ENCODE measurements around the gene ADD2.
A peak's percentile ranks its signal among the peaks of the same experiment; 100 is the strongest.

ADD2 gene

GRCh38 chr2:70784320-70784719 is 16.3 kb upstream of the ADD2 start:
- no peak for DNase-seq (ENCODE audit: low spot score)

- DNase-seq (ENCODE audit: low spot score), result no peak
Observed at GRCh38 chr2:70779911-70780545, 12.0 kb upstream of the ADD2 start.

GRCh38 chr2:70779491-70779890 is 11.5 kb upstream of the ADD2 start:
- DNase-seq (ENCODE audit: low spot score), result no peak

DNA sequence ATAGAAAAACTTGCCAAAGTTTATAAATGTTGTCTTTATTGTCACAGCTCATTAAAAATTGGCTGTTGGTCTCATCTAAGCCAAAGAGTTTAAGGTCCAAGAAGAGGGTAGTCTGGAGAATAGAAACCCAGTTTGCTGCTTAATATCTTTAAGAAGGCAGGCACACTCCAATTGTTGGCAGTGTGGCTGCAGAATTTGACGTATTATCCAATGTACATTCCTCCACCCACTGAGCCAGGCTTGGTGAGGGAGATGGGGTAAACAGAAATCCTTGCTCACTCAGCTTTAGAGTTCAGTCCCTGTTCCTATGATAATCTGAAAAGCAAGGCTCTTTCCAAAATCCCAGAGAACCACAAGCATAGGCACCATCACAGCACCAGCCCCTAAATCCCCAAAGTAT is 10.7 kb upstream of the ADD2 start:
- DNase-seq (ENCODE audit: low spot score), result no peak

DNA sequence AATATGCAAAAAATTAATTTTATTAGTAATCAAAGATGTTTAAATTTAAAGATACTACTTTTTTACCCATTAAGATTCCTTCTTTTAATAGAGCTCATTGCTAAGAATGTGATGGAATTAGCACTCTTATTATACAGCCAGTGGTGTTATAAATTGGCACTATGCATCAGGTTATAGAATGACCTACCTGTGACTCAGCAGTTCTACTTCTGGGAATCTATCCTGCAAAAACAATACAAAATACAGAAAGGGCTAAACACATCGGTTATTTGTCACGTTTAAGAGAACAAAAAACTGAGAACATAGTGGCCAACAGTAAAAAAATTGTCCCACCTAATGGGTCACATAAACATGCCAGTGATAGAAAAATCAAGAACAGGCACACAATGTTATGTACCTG is 9.4 kb upstream of the ADD2 start:
- DNase-seq (ENCODE audit: low spot score), result no peak

GRCh38 chr2:70776266-70776665 is 8.3 kb upstream of the ADD2 start:
- no peak for DNase-seq (ENCODE audit: low spot score)

DNA sequence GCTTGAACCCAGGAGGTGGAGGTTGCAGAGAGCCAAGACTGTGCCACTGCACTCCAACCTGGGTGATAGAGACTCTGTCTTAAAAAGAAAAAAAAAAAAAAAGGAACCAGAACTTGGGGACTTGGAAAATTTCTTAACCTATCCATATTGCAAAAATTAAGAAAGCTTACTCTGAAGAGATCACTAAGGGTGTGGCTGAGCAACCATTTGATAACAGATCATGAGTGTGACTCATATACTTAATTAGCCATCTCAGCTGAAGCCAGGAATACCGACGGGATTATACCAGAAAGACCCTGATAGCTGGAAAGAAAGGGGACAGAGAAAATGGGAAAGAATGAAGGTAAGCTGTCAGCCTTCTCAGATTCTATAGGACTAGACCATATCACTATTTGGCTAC is 7.1 kb upstream of the ADD2 start:
- DNase-seq (ENCODE audit: low spot score), result no peak

DNA sequence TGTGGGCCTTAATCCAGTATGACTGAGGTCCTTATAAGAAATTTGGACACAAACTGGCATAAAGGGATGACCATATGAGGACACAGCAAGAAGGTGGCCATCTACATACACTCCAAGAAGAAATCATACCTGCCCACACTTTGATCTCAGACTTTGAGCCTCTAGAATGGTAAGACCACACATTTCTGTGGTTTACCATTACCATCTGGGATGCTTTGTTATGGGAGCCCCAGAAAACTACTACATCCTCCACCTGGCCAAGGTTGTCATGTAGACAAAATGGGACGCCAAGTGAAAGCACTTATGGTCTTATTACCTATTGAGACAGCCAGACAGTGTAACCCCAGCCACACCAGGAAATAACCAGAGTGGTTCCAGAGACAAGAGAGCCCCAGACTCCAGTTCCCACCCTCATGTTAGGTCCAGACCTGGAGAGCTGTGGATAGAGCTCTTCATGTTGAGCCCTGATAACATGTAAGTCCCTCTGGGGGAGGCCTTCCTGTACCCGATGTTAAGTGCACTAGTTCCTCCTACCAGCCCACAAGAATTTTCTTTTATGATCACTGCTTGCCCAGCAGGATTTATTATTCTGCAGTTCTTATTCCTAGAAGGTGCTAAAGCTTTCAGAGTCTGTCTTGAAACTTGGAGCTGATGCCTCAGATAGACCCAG is 4.6 kb upstream of the ADD2 start:
- no peak for DNase-seq (ENCODE audit: low spot score)

- DNase-seq (ENCODE audit: low spot score), result no peak
Observed at GRCh38 chr2:70771446-70771845, 3.4 kb upstream of the ADD2 start.

DNA sequence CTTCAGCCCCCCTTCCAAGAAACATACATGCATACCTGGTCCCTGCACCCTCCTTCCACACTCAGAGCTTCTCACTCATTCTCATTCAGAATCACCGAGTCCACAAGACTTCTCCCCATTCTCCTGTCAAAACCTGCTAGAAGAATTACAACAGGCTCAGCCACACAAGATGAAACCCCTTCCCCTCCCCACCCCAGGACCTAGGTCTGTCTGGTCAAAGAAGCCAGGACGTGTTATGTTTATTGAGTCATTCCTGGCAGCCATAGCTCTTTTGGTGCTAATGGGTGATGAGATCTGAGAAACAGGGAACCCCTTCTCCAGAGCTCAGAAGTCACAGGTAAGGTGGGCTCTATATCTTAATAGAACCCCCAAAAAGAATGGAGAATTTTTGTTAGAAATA is 1.4 kb upstream of the ADD2 start:
- DNase-seq (ENCODE audit: low spot score), result no peak

DNA sequence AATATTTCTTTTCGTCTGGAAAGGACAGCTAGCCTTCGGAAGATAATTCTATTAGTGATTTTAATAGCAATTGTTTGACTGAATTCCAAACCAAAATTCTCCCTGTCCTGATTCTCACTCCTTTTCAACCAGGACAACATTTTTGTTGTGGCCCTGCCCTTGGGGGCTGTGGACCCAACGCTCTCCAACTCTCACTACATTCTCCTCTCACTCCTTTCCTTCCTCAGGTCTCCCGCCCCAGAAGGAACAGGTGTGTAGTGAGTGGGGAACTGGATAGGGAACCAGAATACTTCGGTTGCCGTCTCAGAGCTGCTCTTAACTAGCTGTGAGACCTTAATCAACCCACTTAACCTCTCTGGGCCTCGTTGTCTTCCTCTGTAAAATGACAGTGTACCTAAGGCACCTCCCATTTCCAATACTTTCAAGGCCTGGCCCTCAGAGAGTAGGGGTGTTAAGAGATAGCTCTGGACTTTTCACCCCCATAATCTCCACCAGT is 638 bp upstream of the ADD2 start:
- no peak for DNase-seq (ENCODE audit: low spot score)

DNA sequence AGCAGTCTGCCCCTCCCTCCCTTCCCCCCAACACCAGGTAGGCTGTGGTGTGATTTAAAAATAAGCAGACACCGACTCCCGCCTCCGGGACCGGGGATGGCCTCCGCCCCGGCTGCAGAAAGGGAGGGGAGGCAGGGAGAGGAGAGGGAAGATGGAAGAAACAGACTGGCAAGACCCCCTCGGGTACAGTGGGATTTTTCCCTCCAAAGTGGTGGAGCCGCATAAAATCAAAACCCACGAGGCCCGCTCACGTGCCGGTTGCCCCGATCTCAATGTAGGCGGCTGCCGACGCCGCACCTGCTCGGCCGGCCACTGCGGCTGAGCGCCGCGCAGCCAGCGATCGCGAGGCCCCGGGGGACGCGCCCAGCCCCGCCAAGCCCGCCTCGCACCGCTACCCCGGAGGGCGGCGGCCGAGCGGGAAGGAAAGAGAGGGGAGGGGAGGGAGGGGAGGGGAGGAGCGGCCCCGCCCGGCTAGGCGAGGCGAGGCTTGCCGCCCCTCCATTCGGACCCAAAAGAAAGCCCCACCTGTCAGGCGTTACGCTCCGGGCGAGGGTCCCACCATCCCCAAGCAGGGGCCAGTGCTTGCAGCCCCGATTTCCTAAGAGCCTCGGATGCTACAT is 811 bp downstream of the ADD2 start:
- DNase-seq (ENCODE audit: low spot score), result peak; percentile 73

DNA sequence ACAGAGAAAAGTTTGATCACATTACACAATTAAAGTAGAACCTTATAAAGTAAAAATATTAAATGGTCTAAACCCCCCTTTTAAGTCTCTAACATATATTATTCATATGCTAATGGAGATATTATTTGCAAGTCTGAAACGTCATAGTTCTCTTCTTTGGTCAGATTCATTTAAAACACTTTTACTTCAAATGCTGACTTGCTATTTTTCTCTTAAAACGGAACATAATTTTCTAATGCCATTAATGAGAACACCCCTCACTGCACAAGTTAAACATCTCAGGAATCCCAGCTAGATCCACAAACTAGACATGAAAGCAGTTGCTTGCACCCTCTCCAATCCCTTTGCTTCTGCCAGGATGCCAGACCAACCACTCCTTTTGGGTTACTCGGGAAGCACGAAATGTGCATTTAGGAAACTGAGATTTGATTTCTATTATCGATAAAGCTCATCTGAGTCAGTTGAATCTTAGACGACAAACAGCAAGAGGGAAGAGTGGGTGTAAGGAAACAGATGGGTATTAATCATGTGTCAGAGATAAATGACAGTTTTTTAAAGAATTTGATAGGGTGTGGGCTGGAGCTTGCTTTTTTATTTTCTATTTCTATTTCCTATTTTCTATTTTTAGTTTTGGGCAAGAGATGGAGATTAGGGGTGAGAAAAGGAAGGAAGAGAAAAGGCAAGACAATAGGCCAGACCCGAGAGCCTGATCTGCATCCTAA is 1.5 kb downstream of the ADD2 start:
- DNase-seq (ENCODE audit: low spot score), result peak; percentile 46

DNA sequence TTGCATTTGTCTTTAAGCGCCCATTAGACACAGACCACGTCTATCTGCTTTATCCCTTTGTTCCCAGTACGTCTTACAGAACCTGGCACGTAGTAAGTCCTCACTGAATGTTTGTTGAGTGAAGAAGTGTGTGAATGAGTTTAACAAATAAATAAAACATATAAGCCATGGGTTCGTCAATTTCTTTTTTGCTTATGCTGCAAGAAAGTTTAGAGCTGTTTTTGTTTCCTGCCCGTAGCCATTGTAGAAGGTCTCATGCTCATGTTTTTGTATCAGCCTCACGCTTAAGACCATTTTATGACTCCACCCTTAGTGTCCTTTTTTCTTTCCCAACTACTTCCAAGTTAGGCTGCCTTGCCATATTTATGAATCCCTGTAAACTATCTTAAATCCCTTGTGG is 2.5 kb downstream of the ADD2 start:
- no peak for DNase-seq (ENCODE audit: low spot score)

DNA sequence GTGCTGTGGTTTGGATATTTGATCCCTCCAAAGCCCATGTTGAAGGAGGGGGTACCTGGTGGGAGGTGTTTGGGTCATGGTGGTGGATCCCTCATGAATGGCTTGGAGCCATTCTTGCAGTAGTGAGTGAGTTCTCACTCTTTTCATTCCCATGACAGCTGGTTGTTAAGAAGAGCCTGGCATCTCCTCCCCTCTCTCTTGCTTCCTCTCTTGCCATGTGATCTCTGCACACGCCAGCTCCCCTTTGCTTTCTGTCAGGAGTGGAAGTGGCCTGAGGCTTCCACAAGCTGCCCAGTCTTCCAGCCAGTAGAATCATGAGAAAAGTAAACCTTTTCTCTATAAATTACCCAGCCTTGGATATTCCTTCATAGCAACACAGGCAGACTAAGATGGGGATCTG is 8.6 kb downstream of the ADD2 start:
- peak; percentile 51 for DNase-seq (ENCODE audit: low spot score)

DNA sequence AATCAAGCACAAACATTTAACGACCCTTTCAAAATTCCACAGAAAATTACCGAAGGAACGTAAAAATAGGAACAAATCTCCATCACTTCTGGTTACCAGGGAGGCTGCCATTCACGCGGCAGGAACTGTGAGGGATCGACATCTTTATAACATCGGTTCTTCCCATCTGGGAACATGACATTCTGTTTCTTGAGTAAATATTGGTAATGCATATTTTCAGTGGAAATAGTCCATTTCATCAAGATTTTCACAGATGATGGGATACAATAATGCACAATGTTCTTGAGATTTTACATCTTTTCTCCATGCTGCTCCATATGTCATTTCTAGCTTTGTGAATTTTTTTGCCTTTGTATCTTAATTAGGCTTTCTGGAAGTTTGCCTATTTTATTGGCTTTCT is 10.0 kb downstream of the ADD2 start:
- DNase-seq (ENCODE audit: low spot score), result no peak

DNA sequence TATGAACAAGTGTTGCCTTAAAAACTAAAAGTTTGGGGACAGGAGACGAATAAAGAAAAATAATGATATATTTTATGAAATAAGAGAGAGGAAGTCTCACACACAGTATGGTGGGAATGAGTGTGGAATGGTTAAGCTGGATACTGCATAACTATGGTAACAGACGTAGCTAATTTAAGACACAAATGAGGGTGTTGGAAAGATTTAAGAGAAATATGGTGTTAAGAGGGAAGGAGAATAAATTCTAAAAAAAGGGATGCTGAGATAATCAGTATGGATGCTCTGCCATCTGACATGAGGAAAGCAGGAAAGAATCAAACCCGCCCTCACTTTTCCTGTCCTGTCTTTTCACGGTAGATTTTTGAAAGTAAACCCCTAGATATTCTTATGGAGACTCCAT is 10.6 kb downstream of the ADD2 start:
- DNase-seq (ENCODE audit: low spot score), result no peak

DNA sequence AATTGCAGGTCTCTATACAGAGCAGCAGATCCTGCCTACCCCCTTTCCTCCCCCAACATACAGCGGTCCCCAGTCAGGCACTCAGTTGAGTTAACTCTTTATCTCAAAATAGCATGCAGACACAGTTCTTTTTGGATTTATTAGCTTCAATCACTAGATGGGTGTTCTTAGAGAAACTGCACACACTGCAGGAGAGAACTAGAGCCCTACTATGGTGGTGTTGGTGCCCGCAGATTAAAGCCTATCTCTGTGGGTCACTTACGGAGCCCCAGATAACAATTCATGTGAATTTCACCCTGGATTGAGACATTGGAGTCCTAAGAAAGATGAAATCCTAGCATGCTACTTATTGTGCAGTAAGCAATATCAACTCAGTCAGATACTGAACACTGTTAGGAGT is 11.9 kb downstream of the ADD2 start:
- DNase-seq (ENCODE audit: low spot score), result no peak

GRCh38 chr2:70753902-70754301 is 14.1 kb downstream of the ADD2 start:
- DNase-seq (ENCODE audit: low spot score), result no peak

DNA sequence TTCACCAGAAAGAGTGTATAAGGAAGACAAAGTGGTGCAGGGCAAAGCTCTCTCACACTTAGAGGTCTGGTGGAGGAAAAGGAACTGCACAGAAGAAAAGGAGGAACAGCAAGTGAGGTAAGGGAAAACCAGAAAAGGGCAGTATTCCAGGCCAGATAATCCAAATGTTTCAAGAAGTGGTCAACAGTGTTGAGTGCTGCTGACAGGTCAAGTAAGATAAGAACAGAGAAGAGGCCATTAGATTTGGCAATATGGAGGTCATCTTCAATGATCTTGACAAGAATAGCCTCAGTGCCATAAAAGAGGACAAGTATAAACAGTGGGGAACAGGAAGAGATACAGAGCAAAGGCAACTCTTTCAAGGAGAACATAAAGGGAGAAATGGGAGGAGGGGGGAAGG is 15.0 kb downstream of the ADD2 start:
- no peak for DNase-seq (ENCODE audit: low spot score)

DNA sequence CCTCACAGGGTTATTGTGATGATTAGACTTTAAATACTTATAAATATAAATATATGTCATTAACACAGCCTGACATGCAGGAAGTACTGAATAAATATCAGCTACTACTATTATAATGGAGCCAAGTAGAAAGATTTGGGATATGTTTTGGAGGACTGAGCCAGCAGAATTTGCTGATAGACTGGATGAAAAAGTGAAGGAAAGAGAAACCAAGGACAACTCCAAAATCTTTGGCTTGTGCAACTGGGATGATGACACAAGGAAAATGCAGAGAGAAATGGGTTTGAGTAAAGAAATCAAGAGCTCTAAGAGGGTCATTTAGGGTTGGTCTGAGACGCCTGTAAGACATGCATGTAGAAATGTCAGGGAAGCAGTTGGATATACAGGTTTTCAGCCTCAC is 15.6 kb downstream of the ADD2 start:
- DNase-seq (ENCODE audit: low spot score), result no peak

DNA sequence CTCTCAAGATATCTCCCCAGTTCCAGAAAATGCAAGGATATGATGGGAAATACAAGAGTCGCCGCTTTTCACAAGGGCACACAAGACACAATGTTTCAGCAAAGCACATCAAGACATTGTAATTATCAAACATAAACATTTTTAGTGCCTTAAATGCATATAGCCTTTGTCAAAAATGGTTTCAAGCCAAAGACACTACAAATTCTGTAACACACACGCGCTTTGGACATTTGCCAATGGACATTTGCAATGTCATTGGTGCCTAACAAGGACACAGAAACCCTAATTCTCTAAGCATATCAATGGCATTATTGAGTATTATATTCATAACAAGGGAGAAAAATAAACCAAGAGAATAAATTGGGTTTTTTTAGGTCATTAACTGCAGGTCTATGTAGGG is 16.1 kb downstream of the ADD2 start:
- DNase-seq (ENCODE audit: low spot score), result no peak

DNA sequence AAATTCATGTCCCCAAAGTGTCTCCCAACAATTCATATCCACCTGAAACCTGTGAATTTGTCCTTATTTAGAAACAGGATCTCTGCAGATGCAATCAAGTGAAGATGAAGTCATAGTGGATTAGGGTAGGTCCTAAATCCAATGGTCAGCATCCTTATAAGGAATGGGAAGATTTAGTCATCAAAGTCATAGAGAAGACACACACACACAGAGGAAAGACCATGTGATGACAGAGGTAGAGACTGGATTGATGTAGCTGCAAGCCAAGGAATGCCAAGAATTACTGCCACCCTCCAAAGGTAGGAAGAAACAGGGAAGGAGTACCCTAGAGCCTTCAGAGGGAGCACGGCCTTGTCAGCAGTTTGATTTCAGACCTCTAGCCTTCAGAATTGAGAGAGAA is 17.7 kb downstream of the ADD2 start:
- no peak for DNase-seq (ENCODE audit: low spot score)

Data from cerebellar cortex (tissue), 1 donor.